Amygdala (tissue), 56 donors: ENCODE measurements around the gene NME2.
"Not testable (repeated sequence)": the region's sequence is repeated elsewhere in the genome, so short reads cannot be mapped to it uniquely, and the experiment has no call there.

Experiments used
- DNase-seq, 56 donors: peaks; one replicate each; lab custom pipeline; 2025; lab: John Stamatoyannopoulos, UW

The NME2 gene

DNA sequence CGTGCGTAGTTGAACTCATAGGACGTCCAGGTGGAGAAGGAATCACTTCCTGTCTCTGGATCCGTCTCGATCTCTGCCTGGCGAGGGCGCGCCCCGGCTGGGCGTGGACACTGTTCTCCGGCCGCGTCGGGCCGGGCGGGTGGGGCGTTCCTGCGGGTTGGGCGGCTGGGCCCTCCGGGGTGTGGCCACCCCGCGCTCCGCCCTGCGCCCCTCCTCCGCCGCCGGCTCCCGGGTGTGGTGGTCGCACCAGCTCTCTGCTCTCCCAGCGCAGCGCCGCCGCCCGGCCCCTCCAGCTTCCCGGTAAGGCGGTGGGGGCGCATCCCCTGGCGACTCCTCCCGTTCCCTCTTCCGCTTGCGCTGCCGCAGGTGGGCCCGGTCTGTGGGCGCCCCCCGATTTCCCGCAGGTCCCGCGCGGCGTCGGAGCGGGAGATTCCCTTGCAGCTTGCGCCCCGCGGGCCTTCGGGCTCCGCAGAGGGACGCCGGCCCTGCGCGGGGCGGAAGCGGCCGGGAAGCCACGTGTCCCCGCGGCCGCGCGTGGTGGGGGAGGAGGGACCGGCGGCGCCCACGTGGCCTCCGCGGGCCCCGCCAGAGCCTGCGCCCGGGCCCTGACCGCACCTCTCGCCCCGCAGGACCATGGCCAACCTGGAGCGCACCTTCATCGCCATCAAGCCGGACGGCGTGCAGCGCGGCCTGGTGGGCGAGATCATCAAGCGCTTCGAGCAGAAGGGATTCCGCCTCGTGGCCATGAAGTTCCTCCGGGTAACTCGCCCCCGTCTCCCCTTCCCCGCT is at the start of gene NME2:
NME2 (plus strand) TSS at position 214 of the 789 bp plus-strand sequence; CDS start at position 634, 420 bp downstream.
- DNase-seq: peak in 53 of 56 donors; percentile 8 to 82 (median 61)

DNA sequence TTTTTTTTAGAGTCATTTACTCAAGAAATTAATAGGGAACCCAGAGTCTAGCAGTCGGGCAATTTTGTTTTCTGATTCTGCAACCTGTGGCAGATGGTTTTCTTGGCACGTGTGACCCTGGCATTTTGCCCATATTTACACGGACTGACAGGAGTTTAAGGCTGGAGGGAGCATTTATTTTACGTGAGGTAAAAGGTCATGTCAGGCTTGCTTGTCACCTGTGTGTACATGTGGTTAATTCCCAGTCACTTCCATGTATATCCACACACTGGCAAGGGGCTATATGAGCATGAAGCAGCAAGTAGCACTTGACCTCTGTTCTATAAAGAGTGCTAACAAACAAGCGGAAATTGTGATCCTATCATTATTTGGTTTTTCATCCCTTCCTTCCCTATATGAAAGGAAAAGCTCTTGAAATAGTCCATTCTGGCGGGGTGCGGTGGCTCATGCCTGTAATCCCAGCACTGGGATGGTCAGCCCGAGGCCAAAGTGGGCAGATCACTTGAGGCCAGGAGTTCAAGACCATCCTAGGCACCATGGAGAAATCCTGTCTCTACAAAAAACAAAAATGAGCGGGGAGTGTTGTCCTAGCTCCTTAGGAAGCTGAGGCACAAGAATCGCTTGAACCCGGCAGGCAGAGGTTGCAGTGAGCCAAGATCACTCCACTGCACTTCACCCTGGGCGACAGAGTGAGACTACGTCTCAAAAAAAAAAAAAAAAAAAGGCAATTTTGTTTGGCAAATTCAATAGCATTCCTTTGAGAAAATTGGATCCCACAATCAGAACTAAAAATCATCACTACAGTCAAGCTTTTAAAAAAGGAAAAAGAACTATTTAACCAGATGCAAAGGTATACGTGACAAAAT is 47.6 kb upstream of the NME2 start:
- DNase-seq: peak in 3 of 56 donors; percentile 1 to 17 (median 12)

DNA sequence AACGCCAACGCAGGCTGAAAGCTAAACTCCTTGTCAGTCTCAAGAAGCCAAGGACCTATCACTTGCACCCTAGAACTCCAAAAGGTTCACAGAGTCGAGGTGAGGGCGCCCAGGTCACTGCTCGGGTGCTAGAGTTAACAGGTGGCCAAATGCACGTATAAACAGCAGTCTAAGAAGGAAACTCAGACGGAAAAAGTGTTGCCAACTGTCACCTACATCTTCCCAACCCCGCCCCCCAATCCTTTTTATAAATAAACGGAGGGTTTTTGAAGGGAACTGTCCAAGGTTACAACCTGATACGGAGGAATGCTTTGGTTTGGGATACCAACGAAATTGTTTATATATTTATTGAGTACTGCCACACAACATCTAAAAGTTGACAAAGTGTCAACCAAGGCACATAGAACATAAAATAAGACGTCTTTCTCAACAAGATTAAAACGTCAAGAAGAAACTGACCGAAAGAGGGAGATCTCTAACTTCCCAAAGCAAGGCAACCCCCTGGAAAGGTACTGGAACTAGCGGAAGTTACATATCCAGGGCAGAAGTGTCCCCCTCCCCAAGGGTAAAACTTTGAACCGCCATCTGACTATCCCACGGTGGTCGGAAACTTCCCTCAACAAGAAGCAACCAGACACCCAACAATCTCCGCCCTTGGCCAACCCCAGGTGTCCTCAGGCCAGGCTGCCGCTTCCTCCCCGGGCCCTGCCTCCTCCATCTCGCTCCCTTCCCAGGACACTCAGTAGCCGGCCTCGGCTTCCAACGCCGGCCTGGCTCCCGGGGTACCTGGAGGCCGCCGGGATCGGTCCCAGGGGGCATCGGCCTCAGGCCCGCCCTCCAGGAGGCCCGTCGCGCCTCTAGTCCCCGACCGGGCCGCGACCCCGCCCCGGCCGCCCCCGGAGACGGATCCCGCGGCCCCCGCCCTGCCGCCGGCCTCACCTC is 46.5 kb upstream of the NME2 start:
- peak in 26 of 56 donors; percentile 5 to 56 (median 32) for DNase-seq

DNA sequence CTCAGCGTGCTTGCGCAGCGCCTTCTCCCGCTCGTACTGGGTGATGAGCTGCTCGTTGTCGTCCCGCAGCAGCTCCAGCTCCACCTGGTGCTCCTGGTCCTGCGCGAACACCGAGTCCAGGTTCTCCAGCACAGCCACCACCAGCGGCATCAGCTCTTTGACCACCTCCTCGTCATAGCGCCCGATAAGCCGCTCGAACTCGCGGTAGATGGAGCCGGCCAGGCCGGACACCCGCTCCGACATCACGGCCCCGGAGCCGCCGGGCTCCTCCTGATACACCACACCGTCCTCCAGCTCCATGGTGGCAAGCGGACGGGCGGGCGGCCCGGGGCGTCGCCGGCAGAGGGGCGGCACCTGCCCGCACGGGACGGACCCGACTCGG is 45.9 kb upstream of the NME2 start:
- peak in 22 of 56 donors; percentile 21 to 72 (median 58) for DNase-seq

DNA sequence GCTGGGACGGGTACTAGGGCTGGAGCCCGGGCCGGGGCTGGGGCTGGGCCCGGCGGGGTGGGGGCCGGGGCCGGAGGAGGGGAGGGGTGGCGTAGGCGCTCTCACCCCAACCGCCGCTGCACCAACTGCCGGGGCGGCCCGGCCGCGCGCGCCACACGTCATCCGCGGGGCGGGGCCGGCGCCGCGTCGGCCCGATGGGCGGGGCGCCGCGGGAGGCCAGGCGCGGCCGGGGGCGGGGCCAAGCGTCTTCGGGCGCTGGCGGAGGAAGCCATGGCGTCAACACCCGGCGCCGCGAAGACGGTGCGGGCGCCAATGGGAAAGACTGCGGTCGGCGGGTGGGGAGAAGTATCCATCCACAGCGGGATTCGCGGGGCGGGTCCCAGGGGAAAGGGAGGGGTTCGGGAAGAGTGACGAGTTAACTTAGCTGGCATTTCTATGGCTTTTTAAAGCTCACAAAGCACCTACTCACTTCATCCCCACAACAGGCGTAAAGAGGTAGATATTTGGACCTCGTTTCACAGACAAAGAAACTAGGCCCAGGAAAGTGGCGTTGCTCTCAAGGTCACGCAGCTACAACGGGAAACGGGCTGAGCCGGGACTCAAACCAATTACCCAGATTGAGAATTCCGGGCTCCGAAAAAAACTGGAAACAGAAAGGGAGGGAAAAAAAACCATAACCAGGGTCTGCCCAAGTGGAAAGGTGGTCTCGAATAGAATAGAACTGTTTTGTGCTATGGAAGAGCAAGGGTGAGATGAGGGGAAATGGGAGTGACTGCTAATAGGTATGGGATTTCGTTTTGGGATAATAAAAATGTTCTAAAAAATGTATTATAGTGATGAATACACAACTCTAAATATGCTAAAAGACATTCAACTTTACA is 45.2 kb upstream of the NME2 start, which contains the start of gene SPAG9:
SPAG9 (minus strand) TSS at position 130 of the 881 bp plus-strand sequence. CDS start 212 bp downstream, outside the sequence.
- DNase-seq: peak; percentile 41 to 95 (median 85)

DNA sequence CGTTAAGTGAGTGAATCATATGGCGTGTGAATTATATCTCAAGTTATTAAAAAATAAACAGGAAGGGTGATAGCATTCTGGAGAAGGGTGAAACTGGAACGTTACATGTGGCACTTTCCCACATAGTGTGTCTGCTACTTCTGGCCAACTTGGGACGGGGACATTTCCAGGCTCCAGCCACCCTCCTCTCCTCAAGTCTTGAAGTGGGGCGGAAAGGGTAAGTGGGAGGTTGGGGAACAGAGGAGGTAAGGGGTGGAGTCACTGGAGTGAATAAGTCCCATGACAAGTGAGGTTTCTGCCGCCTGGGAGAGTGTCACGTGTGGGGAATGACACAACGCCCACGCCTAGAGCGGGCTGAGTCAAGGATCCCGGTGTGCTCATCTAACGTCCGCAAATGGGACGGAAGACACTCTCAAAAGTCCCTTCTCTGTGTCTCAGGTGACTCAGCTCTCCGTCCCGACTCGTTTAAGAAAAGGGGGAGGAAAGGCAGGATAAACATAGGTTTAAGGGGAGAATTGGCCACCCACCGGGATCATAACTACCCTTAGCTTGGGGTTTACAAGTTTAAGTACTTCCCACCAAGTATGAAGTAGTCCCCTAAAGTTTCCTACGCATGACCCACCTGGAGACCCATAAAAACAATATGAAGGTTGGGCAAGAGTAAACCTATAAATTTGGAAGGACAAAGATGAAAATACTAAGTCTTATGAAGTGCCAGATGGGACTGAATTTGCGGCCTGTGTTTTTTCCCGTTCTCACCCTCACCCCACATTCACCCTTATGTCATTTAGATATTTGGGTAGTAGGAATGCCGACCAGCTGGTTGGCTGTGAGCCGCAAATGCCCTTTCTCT is 44.4 kb upstream of the NME2 start:
- peak in 50 of 56 donors; percentile 1 to 75 (median 41) for DNase-seq

DNA sequence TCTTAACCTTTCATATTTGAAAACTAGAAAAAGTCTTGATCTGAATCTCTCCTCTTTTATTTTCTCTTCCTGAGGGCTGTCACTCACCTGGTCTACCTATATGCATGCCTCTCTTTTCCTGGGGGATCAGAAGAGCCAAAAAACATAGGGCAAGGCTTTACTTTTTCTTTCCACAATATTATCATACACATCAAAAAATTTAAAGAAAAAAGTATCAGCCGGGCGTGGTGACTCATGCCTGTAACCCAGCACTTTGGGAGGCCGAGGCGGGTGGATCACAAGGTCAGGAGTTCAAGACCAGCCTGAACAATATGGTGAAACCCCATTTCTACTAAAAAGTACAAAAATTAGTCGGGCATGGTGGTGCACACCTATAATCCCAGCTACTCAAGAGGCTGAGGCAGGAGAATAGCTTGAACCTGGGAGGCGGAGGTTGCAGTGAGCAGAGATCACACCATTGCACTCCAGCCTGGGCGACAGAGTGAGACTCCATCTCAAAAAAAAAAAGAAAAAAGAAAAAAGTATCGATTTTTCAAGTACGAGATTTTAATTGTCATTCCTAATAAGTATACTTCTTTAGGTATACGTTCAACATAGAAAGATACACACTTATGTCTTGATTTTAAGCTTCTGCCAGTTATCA is 43.6 kb upstream of the NME2 start:
- not testable (repeated sequence) for DNase-seq

DNA sequence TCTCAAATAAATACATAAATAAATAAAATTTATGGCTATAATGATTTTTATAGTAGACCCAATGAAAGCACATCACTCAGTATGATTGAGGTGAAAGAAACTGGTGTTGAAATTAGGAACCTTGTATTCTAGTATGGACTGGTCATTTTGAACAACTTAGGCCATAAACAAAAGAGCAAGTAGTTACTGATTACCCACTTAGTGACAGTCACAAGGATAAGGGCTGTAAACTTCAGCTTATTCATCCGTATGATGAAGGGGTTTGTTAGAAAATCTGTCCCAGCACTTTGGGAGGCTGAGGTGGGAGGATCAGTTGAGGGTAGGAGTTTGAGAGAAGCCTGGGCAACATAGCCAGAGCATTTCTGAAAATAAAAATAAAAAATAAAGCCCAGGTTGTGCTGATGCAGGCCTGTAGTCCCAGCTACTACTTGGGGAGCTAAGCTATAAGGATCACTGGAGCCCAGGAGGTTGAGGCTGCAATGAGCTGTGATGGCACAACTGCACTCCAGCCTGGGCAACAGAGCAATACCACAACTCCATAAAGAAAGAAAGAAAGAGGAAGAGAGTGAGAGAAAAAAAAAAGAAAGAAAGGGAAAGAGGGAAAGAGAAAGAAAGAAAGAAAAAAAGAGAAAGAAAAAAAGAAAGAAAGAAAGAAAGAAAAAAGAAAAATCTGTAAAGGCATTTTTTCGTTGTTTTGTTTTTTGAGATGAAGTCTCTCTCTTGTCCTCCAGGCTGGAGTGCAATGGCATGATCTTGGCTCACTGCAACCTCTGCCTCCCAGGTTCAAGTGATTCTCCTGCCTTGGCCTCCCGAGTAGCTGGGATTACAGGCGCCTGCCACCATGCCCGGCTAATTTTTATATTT is 41.3 kb upstream of the NME2 start:
- no peak for DNase-seq

DNA sequence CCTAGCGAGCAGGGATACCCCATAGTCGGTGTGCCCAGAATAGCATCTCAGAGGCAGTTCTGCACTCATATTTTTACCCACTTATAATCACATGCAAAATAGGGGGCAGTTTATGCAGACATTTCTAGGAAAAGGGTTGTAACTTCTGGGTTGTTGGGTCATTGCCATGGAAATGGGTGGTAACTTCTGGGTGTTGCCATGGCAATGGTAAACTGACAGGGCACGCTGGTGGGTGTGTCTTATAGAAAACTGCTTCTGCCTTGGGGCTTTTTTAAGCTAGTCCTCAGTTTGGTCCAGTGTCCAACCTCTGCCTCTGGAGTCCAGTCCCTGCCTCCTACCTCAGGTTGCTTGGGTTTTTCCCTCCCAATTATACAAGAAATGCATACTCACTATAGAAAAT is 38.1 kb upstream of the NME2 start:
- DNase-seq: no peak

DNA sequence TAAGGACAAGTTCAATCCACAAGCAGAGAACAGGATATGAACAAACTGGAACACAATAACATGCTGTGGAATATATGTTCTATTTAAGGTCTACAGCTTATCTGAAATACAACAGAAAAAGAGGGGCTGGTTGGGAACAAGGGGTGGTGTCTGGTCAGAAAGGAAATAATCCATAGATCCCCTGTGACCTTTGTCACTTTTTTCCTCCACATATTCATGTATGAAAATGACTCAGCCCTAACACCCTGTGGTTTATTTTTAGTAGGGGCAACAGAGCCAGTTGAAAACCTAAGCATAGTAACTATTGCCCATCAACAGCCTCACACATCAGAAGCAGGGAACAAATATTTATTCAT is 33.3 kb upstream of the NME2 start:
- no peak for DNase-seq

DNA sequence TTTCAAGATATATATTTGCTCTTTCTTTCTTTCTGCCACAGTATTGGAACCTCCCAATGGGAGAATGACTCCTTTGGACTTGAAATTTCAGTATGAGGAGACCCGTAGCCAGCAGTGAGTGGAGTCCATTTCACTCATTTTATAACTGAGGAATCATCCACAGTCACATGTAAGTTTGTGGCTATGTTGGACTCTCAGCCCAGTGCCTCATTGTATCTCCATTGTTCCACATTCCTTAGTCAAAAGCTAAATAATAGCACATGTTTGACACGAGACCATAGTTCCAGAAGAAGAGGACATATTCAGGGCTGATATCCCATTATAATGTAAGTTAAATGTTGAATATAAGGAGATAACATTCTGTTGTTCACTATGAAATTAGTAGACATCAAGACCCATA is 32.8 kb upstream of the NME2 start:
- no peak for DNase-seq

DNA sequence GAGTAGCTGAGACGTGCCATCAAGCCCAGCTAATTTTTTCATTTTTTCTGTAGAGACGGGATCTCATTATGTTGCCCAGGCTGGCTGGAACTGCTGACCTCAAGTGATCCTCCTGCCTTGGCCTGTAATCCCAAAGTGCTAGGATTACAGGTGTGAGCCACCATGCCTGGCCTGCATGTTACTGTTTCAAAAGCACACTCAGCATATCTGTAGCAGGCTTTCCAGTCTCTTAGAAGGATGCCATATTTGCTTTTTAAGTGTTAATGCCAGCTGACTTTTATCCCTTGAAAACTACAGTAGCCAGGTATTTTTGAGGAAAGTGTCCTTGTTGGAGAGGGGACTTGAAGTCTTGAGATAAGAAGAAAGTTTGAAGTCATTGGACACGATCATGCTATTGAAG is 30.3 kb upstream of the NME2 start:
- no peak for DNase-seq

DNA sequence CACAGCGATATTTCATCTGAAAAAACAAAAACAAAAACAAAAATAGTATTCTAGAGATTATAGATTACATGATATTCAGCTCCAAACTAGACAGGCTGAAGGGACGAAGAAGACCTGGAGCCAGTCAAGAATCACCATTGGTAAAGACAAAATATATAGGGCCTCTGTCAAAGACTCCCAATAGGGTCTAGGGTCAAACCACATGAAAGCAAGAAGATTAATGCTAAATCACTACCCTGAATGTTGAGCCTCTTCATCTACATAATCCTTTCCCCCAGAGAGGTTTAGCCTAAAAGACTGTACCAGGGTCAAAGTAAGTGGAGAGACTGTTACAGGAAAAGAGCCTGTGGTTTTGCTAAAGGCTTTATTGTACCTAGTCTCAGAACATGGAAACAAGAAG is 23.6 kb upstream of the NME2 start:
- no peak for DNase-seq

DNA sequence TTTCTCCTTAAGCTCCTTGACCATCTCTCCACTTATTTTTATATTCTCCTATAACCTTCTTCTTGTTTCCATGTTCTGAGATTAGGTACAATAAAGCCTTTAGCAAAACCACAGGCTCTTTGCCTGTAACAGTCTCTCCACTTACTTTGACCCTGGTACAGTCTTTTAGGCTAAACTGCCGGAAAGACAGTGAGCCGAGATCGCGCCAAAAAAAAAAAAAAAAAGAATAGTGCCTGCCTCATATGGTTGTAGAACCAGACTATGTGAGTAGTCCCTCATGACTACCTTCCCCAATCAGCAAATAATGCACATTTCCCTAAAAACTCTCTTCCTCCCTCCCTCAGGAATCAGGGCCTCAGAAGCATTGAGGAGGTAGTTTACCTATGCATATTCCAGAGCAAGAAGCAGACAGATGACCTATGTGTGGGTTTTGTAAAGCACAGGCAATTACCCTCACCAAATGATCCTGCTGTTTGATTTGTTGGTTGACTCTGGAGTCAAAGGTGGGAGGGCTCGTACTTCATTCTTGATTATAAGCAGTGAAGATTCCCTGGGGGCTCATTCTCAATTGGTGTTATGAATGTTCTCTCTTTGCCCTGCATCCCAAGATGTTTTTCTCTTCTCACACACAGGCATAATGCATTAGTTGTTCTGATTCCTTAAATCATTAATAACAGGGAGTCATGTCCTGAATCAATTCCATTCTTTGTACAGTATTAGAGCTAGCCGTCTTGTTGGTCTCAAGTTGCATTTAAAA is 21.8 kb upstream of the NME2 start:
- no peak for DNase-seq

DNA sequence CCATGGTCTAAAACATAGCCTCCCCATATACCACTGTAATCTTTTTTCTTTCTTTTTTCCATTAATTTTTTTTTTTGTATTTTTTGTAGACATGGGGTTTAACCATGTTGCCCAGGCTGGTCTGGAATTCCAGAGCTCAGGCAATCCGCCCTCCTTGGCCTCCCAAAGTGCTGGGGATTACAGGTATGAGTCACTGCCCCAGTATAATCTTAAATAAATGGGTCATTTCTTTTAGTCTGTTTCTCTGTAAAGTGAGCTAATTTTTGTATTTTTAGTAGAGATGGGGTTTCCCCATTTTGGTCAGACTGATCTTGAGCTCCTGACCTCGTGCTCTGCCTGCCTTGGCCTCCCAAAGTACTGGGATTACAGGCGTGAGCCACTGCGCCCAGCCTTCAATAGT is 18.6 kb upstream of the NME2 start:
- no peak for DNase-seq

DNA sequence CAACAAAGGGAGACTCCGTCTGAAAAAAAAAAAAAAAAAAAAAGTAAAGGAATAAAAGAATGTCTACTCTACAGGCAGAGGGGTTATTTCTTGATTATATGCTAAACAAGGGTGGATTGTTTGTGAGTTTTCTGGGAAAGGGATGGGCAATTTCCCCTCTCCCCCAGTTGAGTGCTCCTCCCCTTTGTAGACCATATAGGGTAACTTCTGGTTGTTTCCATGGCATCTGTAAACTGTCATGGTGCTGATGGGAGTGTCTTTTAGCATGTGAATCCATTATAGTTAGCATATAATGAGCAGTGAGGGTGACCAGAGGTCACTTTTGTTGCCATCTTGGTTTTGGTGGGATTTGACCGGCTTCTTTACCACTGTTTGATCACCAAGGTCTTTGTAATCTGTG is 17.0 kb upstream of the NME2 start:
- DNase-seq: no peak
